ENCODE data around the gene PTPN11. TPM values are rescaled to one million over a fixed set of nuclear protein-coding genes. Genes with fewer than 3 reads are reported as not detected.

PTPN11 gene
- total RNA-seq = 46.0 and 91.0 TPM in 2 replicates

DNA sequence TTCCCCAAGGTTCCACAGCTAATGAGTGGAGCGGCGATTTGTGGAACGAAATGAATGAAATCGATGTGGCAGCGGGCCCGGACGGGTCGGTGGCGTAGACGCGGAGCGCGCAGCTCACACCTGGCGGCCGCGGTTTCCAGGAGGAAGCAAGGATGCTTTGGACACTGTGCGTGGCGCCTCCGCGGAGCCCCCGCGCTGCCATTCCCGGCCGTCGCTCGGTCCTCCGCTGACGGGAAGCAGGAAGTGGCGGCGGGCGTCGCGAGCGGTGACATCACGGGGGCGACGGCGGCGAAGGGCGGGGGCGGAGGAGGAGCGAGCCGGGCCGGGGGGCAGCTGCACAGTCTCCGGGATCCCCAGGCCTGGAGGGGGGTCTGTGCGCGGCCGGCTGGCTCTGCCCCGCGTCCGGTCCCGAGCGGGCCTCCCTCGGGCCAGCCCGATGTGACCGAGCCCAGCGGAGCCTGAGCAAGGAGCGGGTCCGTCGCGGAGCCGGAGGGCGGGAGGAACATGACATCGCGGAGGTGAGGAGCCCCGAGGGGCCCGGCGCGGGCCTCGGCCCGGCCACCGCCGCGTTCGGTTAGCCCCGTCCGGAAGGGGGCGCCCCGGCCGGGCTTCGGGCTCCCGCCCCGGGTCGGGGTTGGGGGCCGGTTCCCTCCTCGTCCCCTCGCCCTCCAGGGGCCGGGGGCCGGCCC lies at the start of gene PTPN11:
TSS of gene PTPN11 (plus strand) at position 340 of the 689 bp plus-strand sequence. CDS start at position 505, 165 bp downstream.

DNA sequence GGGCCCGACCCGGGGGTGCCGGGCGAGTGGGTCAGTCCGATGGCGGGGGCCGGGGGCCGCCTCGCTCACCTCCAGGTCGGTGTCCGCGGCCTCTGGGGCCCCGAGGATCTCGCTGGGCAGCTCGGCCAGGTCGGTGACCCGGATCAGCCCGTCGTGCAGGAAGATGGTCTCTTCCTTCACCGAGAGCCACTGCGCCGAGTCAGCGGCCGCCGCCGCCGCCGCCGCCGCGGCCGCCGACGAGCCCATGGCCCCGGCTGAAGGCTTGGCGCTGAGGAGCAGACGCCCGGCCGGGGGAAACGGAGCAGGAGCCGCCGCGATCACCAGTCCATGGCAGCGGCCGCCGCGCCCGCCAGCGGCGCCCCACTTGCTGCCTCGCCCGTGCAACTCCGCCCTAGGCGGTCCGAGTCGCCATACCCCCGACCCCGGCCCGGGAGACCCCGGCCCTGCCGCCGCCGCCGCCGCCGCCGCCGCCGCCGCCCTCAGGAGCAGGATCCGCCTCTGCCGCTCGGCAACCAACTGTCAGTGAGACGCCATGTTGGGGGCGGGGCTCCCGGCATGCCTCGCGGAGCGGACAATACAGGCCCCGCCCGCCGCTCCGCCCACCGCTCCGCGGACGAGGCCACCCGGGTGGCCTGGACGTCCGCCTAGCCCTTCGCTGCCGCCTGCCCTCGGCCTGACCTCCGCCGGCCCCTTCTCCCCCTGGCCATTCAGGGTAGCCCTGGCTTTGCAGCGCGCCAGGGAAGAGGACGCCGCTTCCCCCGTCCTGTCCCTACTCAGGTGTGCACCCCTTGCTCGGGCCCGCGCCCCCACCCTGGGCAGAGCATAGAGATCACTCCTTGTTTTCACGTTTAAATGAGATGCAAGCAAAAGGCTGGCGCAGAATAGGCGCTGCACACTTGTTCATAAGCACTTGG lies 36.6 kb upstream of the PTPN11 start, which contains the start of gene HECTD4:
TSS of gene HECTD4 (minus strand) at position 549 of the 914 bp plus-strand sequence. CDS start at position 246, 303 bp downstream.

DNA sequence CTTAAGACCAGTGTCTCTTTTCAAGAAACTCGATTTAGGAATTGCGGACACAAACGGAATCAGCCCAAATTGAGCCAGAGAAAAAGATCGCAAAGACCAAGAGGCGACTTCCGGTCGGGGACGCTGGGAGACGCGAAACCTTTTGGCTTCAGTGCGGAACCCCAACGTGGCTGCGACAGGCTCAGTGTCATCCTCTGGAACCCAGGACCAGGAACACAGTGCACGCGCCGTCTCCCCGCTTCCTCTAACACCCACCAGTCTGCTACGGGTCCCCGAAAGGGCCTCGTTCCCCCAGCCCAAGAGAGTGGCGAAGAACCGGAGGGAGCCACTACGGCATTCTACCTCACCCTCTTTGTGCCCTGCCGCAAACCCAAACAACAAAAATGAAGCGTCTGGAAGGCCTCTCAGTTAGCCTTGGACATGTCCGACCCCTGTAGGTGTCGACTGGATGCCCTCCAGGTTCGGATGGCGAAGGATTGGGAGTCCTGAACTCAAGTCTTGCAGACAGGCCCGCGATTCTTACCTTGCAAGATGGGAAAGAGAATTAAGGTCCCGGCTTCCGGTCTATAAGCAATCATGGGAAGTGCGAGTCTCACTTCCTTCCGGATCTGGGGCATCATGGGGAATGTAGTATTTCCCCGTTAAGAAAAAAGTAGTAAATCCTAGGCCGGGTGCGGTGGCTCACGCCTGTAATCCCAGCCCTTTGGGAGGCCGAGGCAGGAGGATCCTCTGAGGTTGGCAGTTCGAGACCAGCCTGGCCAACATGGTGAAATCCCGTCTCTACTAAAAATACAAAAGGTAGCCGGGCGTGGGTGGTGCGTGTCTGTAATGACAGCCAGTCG lies 9.5 kb upstream of the PTPN11 start, which contains the start of gene RPL6:
TSS of gene RPL6 (minus strand) at position 542 of the 842 bp plus-strand sequence. CDS start 949 bp downstream, outside the sequence.

Other genes starting within 250 kb of the PTPN11 start
- 13.0 and 42.4 TPM in 2 replicates for gene HECTD4, start 36.5 kb upstream of the PTPN11 start, total RNA-seq
- 489 and 517 TPM in 2 replicates for gene RPL6, start 9.3 kb upstream of the PTPN11 start, total RNA-seq